NCI-H2107 (cell line): ENCODE measurements around the gene UBXN4.
"Not testable (repeated sequence)": the region's sequence is repeated elsewhere in the genome, so short reads cannot be mapped to it uniquely, and the experiment has no call there.

Experiments used
- DNase-seq: peaks from one replicate; lab custom pipeline; 2025; lab: John Stamatoyannopoulos, UW

The UBXN4 gene

GRCh38 chr2:135741395-135742324 is at the start of gene UBXN4:
TSS of gene UBXN4 (plus strand) at chr2:135741855. CDS start at chr2:135741930, 75 bp downstream.
- DNase-seq = peak; percentile 92

- no peak for DNase-seq
Measured at GRCh38 chr2:135694711-135695110, 46.9 kb upstream of the UBXN4 start.

- DNase-seq = no peak
Measured at GRCh38 chr2:135698838-135699237, 42.8 kb upstream of the UBXN4 start.

- DNase-seq = no peak
Measured at GRCh38 chr2:135701442-135701841, 40.2 kb upstream of the UBXN4 start.

GRCh38 chr2:135703300-135703699 is 38.4 kb upstream of the UBXN4 start:
- DNase-seq = no peak

GRCh38 chr2:135704075-135704474 is 37.6 kb upstream of the UBXN4 start:
- not testable (repeated sequence) for DNase-seq

- no peak for DNase-seq
Measured at GRCh38 chr2:135708159-135708558, 33.5 kb upstream of the UBXN4 start.

- peak; percentile 13 for DNase-seq
Measured at GRCh38 chr2:135709992-135710391, 31.7 kb upstream of the UBXN4 start.

- DNase-seq = not testable (repeated sequence)
Measured at GRCh38 chr2:135715086-135715485, 26.6 kb upstream of the UBXN4 start.

GRCh38 chr2:135728064-135728743 is 13.5 kb upstream of the UBXN4 start:
- DNase-seq = no peak

GRCh38 chr2:135732561-135732960 is 9.1 kb upstream of the UBXN4 start:
- DNase-seq = no peak

GRCh38 chr2:135733045-135733444 is 8.6 kb upstream of the UBXN4 start:
- DNase-seq = no peak

GRCh38 chr2:135736546-135736945 is 5.1 kb upstream of the UBXN4 start:
- no peak for DNase-seq

GRCh38 chr2:135740206-135740605 is 1.4 kb upstream of the UBXN4 start:
- DNase-seq = no peak

GRCh38 chr2:135741043-135741394 is 636 bp upstream of the UBXN4 start:
- DNase-seq = no peak

GRCh38 chr2:135742325-135742757 is 686 bp downstream of the UBXN4 start:
- DNase-seq = no peak

- DNase-seq = no peak
Measured at GRCh38 chr2:135743860-135744259, 2.2 kb downstream of the UBXN4 start.

GRCh38 chr2:135744760-135745314 is 3.2 kb downstream of the UBXN4 start:
- DNase-seq = no peak

- DNase-seq = no peak
Measured at GRCh38 chr2:135745545-135745944, 3.9 kb downstream of the UBXN4 start.

- DNase-seq = no peak
Measured at GRCh38 chr2:135755573-135755972, 13.9 kb downstream of the UBXN4 start.

GRCh38 chr2:135756692-135757091 is 15.0 kb downstream of the UBXN4 start:
- DNase-seq = no peak

GRCh38 chr2:135762022-135762421 is 20.4 kb downstream of the UBXN4 start:
- no peak for DNase-seq

GRCh38 chr2:135762530-135762929 is 20.9 kb downstream of the UBXN4 start:
- no peak for DNase-seq
